H1 (cell line): ENCODE measurements around the gene PEPD.

Experiments used
- EZH2 ChIP-seq: fragments of 200-600 bp; sonication (generic); IDR thresholded peaks from 2 replicates; pipeline ENCODE4 v1.7.1; 2012; ENCODE audit warnings: low read depth, mild to moderate bottlenecking, moderate library complexity, low read length, inconsistent platforms; ENCODE audit not compliant: severe bottlenecking
- POLR2AphosphoS5 ChIP-seq: IDR thresholded peaks from 2 replicates; pipeline ENCODE4 v1.6.1; 2011; ENCODE audit warnings: low read depth, low read length
- POU5F1 ChIP-seq: IDR thresholded peaks from 2 replicates; pipeline ENCODE4 v1.6.1; 2011; ENCODE audit warnings: low read depth, mild to moderate bottlenecking, low read length, moderate library complexity
- SUZ12 ChIP-seq: fragments of 200-600 bp; sonication (generic); IDR thresholded peaks from 2 replicates; pipeline ENCODE4 v1.6.1; 2012; ENCODE audit warnings: mild to moderate bottlenecking, inconsistent platforms, low read length, moderate library complexity, mixed read lengths
- TAF1 ChIP-seq: IDR thresholded peaks from 2 replicates; pipeline ENCODE4 v1.6.1; 2011; ENCODE audit warnings: mild to moderate bottlenecking, low read depth, low read length
- TF ChIP-seq, protein P1 (sequence below), 3 experiments: IDR thresholded peaks; 1 replicate in 2 of 3; 2 replicates in 1 of 3; pipeline versions ENCODE4 v1.5.1 to v1.6.1; 2011; ENCODE audit warnings: low read length in 3 of 3, mild to moderate bottlenecking in 3 of 3, inconsistent platforms in 2 of 3, low read depth in 1 of 3, moderate library complexity in 1 of 3; ENCODE audit not compliant: insufficient read depth in 1 of 3; ENCODE audit errors: control extremely low read depth in 1 of 3

DNA sequence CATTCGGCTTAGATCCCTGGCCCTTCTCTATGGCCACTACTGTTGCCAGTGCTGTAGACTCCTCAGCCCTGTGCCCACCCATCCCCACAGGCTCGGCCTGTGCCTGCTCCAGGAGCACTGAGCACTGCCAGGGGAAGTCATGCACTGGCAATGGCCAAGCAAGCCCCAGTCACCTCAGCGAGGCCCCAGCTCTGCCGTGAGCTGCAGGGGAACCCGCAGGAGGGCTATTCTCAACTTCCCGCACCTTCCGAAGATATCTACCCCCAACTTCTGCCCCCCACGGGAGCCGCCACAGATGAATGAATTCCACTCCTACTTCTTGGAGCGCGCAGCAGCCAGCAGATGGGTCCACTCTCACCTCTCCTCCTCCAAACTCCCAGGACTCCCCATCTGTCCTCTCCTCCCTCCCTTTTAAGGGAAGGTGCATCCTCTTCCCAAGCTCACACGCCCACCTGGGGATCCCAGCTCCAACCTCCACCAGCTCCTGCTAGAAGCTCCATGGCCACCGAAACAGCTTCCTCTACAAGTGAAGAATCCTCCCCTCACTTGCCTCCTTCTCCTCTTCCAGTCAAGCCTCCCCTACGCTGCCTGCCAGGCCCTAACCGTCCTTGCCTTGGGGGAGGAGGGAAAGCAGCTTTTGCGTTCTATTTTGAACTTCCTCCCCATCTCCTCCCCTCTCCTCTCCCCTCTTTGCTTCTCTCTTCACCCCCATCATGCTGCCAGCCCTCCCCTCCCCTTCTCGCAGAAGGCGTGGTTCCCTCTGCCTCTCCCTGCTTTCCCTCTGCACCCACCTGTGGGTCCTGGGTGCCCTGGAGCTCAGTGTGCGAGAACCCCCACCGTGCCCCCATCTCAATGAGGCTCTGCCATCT lies 52.2 kb downstream of the PEPD start:
- TF ChIP-seq EZH2 (no peak), POU5F1 (no peak), TAF1 (no peak), POLR2AphosphoS5 (no peak), SUZ12 (no peak)
- TF ChIP-seq, protein P1, sequence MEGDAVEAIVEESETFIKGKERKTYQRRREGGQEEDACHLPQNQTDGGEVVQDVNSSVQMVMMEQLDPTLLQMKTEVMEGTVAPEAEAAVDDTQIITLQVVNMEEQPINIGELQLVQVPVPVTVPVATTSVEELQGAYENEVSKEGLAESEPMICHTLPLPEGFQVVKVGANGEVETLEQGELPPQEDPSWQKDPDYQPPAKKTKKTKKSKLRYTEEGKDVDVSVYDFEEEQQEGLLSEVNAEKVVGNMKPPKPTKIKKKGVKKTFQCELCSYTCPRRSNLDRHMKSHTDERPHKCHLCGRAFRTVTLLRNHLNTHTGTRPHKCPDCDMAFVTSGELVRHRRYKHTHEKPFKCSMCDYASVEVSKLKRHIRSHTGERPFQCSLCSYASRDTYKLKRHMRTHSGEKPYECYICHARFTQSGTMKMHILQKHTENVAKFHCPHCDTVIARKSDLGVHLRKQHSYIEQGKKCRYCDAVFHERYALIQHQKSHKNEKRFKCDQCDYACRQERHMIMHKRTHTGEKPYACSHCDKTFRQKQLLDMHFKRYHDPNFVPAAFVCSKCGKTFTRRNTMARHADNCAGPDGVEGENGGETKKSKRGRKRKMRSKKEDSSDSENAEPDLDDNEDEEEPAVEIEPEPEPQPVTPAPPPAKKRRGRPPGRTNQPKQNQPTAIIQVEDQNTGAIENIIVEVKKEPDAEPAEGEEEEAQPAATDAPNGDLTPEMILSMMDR (IDR thresholded peaks at IDR 0.05; ENCODE audit: control extremely low read depth in 1 of 3, insufficient read depth in 1 of 3, low read depth in 1 of 3, low read length in 3 of 3): no peak
